Transverse colon (tissue), 4 donors: Measurements from ENCODE around the gene PAIP1. TPM values are rescaled to one million over a fixed set of nuclear protein-coding genes. Genes with fewer than 3 reads are reported as not detected.

Source experiments
- DNase-seq: peaks from one replicate; pipeline ENCODE4 v3.0.0-alpha.2; 2019
- H3K27ac ChIP-seq, 4 donors: fragments of 200-600 bp; sonication (generic); 2 replicates each; pipeline ENCODE4 v1.5.1; 2016 to 2018; ENCODE audit warnings: inconsistent platforms in 4 of 4
- H3K27me3 ChIP-seq: fragments of 200-600 bp; sonication (generic); 2 replicates; pipeline ENCODE4 v1.5.1; 2017; ENCODE audit warnings: inconsistent platforms
- H3K36me3 ChIP-seq, 4 donors: fragments of 200-600 bp; sonication (generic); 2 replicates each; pipeline ENCODE4 v1.5.1; 2017 to 2019; ENCODE audit warnings: inconsistent platforms in 4 of 4
- H3K4me1 ChIP-seq, 4 donors: fragments of 200-600 bp; sonication (generic); 2 replicates each; pipeline ENCODE4 v1.5.1; 2017 to 2020; ENCODE audit warnings: inconsistent platforms in 4 of 4
- H3K4me3 ChIP-seq, 4 donors: fragments of 200-600 bp; sonication (generic); 1 replicate in 1 of 4; 2 replicates in 3 of 4; pipeline versions ENCODE4 v1.5.1 to v1.6.1; 2017 to 2019; ENCODE audit warnings: inconsistent platforms in 4 of 4
- H3K9me3 ChIP-seq, 2 donors: fragments of 200-600 bp; sonication (generic); 2 replicates each; pipeline ENCODE4 v1.5.1; 2017 to 2019; ENCODE audit warnings: inconsistent platforms in 2 of 2
- CTCF ChIP-seq, 5 experiments: fragments of 200-600 bp in 3 of 5; fragments of 450-650 bp in 2 of 5; sonication (generic) in 3 of 5; IDR thresholded peaks; 1 replicate in 2 of 5; 2 replicates in 3 of 5; pipeline ENCODE4 v1.5.1; 2016 to 2017; ENCODE audit warnings: antibody characterized with exemption in 5 of 5, inconsistent platforms in 3 of 5, mild to moderate bottlenecking in 2 of 5, moderate library complexity in 1 of 5
- EP300 ChIP-seq: sonication (generic); formaldehyde crosslinking; IDR thresholded peaks from one replicate; pipeline ENCODE4 v1.6.1; 2017; ENCODE audit warnings: antibody characterized with exemption, low read depth
- POLR2A ChIP-seq: fragments of 450-650 bp; IDR thresholded peaks from one replicate; pipeline ENCODE4 v1.6.1; 2016; ENCODE audit warnings: antibody characterized with exemption, mild to moderate bottlenecking, moderate library complexity
- POLR2AphosphoS5 ChIP-seq, 3 donors: sonication (generic); formaldehyde crosslinking; IDR thresholded peaks; one replicate each; pipeline ENCODE4 v1.6.1; 2016; ENCODE audit warnings: antibody characterized with exemption in 3 of 3
- WGBS, 2 donors: methylation state at CpG; one replicate each; pipeline ENCODE4 v1.1.5; 2018; ENCODE audit warnings: low coverage in 1 of 2; 5-methylcytosine and 5-hydroxymethylcytosine counted together
- in situ Hi-C, 4 donors: fragments of 200-750 bp; cut with MboI; loops; one replicate each; pipeline versions ENCODE4 v1.15.0 to v1.15.1; 2017; ENCODE audit warnings: low sequenced_read_pairs in 3 of 4, low pct_ligation_motif_present in 1 of 4, low pct_unique_long_range_greater_than_20kb in 1 of 4
- intact Hi-C: fragments of 100-400 bp; cut with DNase I; formaldehyde crosslinking; loops from one replicate; pipeline ENCODE4 v1.15.1; 2023; ENCODE audit warnings: low total_unique reads
- total RNA-seq, 4 donors: library from RNA; depleted of rRNA; stranded (reverse); fragments of >200 nt; gene quantifications; one replicate each; pipeline ENCODE4 v1.1.0, GENCODE V29; 2016

The PAIP1 gene
- total RNA-seq, 4 donors from 2014 or later = 17.1 to 61.4 (median 46.3) TPM

GRCh38 chr5:43498581-43498980 lies 58.3 kb downstream of the PAIP1 start:
- no peak overlapping the region for H3K4me3 ChIP-seq
- H3K4me1 ChIP-seq = peaks cover 0 to 3% (median 0%) of the 10 kb centered on the region in 4 donors
- no peak for TF ChIP-seq POLR2AphosphoS5 (IDR thresholded peaks at IDR 0.05)
- TF ChIP-seq EP300 = no peak
- TF ChIP-seq POLR2A = no peak
- TF ChIP-seq CTCF (IDR thresholded peaks at IDR 0.05) = no peak
- DNase-seq = no peak
- no peaks in the 10 kb centered on the region for H3K27me3 ChIP-seq
- intact Hi-C loops = no loop called here
- in situ Hi-C loops = loop anchor here (25.0 kb wide), 2 partner anchors 186 to 436 kb away; partner anchors contain the start of gene HMGCS1 (in 4 of the 4)
- no peaks in the 10 kb centered on the region for H3K36me3 ChIP-seq
- no peak overlapping the region for H3K27ac ChIP-seq
- 85 to 94% methylated on average over 2 of the region's 2 CpGs for WGBS, 2 donors
- H3K9me3 ChIP-seq = no peaks in the 10 kb centered on the region

GRCh38 chr5:43497311-43498104 lies 59.4 kb downstream of the PAIP1 start:
- H3K4me3 ChIP-seq = peak overlapping the region in 2 of 4 donors; percentile 23 to 33
- no peaks in the 10 kb centered on the region for H3K27me3 ChIP-seq
- no peaks in the 10 kb centered on the region for H3K36me3 ChIP-seq
- H3K27ac ChIP-seq = peak overlapping the region in 2 of 4 donors; percentile 54 to 60
- peaks cover 0 to 3% (median 0%) of the 10 kb centered on the region in 4 donors for H3K4me1 ChIP-seq
- intact Hi-C loops (no loop called here), in situ Hi-C loops (loop anchor here (25.0 kb wide), 2 partner anchors 185 to 435 kb away; partner anchors contain the start of gene HMGCS1 (in 4 of the 4))
- peak; percentile 13 for DNase-seq
- TF ChIP-seq CTCF (IDR thresholded peaks at IDR 0.05) (peak in 1 of 5 experiments; percentile 21), EP300 (no peak), POLR2A (no peak), POLR2AphosphoS5 (IDR thresholded peaks at IDR 0.05) (no peak)
- no peaks in the 10 kb centered on the region for H3K9me3 ChIP-seq
- WGBS, 2 donors = 60 to 63% methylated on average over 5 of the region's 5 CpGs

GRCh38 chr5:43491326-43491725 lies 65.6 kb downstream of the PAIP1 start:
- DNase-seq = no peak
- H3K36me3 ChIP-seq = no peaks in the 10 kb centered on the region
- no peaks in the 10 kb centered on the region for H3K27me3 ChIP-seq
- no peak for TF ChIP-seq EP300
- no peak for TF ChIP-seq POLR2AphosphoS5 (IDR thresholded peaks at IDR 0.05)
- no peak for TF ChIP-seq POLR2A
- TF ChIP-seq CTCF (IDR thresholded peaks at IDR 0.05) = no peak
- WGBS, 2 donors = 98 to 100% methylated on average over 1 of the region's 1 CpG
- H3K4me3 ChIP-seq = no peak overlapping the region
- no peak overlapping the region for H3K27ac ChIP-seq
- no peaks in the 10 kb centered on the region for H3K9me3 ChIP-seq
- in situ Hi-C loops (loop anchor here (25.0 kb wide), 2 partner anchors 179 to 429 kb away; partner anchors contain the start of gene HMGCS1 (in 4 of the 4)), intact Hi-C loops (no loop called here)
- H3K4me1 ChIP-seq = no peaks in the 10 kb centered on the region

- peak overlapping the region in 3 of 4 donors; percentile 96 to 98 (median 96) for H3K27ac ChIP-seq
Measured at GRCh38 chr5:43486353-43486752, 70.5 kb downstream of the PAIP1 start.

More at GRCh38 chr5:43486353-43486752, 70.5 kb downstream of the PAIP1 start:
- WGBS, 2 donors = 91 to 92% methylated on average over 3 of the region's 3 CpGs
- Histone ChIP-seq H3K4me3 (no peak overlapping the region), H3K27me3 (no peaks in the 10 kb centered on the region), H3K4me1 (peaks cover 0 to 26% (median 15%) of the 10 kb centered on the region in 4 donors), H3K9me3 (no peaks in the 10 kb centered on the region), H3K36me3 (no peaks in the 10 kb centered on the region)
- TF ChIP-seq POLR2A = no peak
- no peak for TF ChIP-seq CTCF (IDR thresholded peaks at IDR 0.05)
- no peak for TF ChIP-seq POLR2AphosphoS5 (IDR thresholded peaks at IDR 0.05)
- no peak for TF ChIP-seq EP300
- intact Hi-C loops (no loop called here), in situ Hi-C loops (loop anchor here (25.0 kb wide), 2 partner anchors 174 to 424 kb away; partner anchors contain the start of gene HMGCS1 (in 4 of the 4))
- no peak for DNase-seq
